Measurements from ENCODE around the gene LMBR1L. TPM values are rescaled to one million over a fixed set of nuclear protein-coding genes. Genes with fewer than 3 reads are reported as not detected.

LMBR1L gene
- total and polyA plus RNA-seq, 2 of the 13 experiments (the other 11 are each of a cell fraction or from before 2014, with no cell fraction given): 12.2 to 65.9 TPM

DNA sequence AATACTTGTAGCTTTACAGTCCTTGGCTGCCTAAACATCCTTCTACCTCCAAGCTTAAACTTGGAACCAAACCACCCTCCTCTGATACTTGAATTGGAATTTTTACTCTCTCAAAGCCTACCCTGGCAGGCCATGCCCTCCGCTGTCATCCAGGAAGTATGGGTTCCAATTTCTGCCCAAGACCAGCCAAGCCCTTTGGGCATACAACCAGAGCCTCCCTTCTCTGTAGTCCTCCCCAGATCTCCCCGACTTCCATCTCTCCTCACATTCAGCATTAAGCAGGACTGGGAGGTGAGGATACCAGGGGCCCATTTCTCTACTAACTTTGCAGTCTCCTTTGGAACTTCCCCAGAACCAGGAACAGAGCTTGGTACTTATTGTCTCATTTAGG, 15.7 kb downstream of the LMBR1L start:
- no peak overlapping the region for H3K4me3 ChIP-seq (replicated peaks in 1 of 3; ENCODE audit: insufficient read depth in 1 of 3, low read depth in 2 of 3, low read length in 3 of 3)
- intact Hi-C loops (cut with micrococcal nuclease; ENCODE audit: unreplicated experiment) (no loop called here), in situ Hi-C loops (cut with HindIII; ENCODE audit: extremely low pct_ligation_motif_present, low pct_unique_long_range_greater_than_20kb) (no loop called here)
- no peaks in the 10 kb centered on the region for H3K9me3 ChIP-seq (ENCODE audit: low read length)
- 50% methylated on average over 2 of the region's 2 CpGs for WGBS (ENCODE audit: low lambda C conversion rate)
- BruUV-seq (replicated peaks): no TSS peak
- H3K27ac ChIP-seq (ENCODE audit: extremely low read length, insufficient read depth, low read length): no peak overlapping the region
- no peak for DNase-seq (ENCODE audit: low spot score)
- H3K9ac ChIP-seq (ENCODE audit: insufficient read depth, low read depth, low read length): no peak overlapping the region
- H3K4me1 ChIP-seq (ENCODE audit: insufficient read depth, low read length): peaks cover 35% of the 10 kb centered on the region
- H3K36me3 ChIP-seq (replicated peaks in 1 of 2; ENCODE audit: control insufficient read depth in 1 of 2, insufficient read depth in 2 of 2, low read length in 2 of 2): peaks cover 0 to 9% of the 10 kb centered on the region in 2 experiments; a peak in 1 of 5 replicates
- no peak overlapping the region for H3K4me2 ChIP-seq (ENCODE audit: low read depth, low read length)
- no peaks in the 10 kb centered on the region for H3K79me2 ChIP-seq (ENCODE audit: insufficient read depth, low read length)
- H3K27me3 ChIP-seq (ENCODE audit: control insufficient read depth in 1 of 2, insufficient read depth in 2 of 2, low read length in 2 of 2): peaks cover 9 to 50% of the 10 kb centered on the region in 2 experiments; a peak in 4 of 5 replicates
- TF ChIP-seq ZNF430 (CRISPR knock-in tag; IDR thresholded peaks at IDR 0.05): no peak
- TF ChIP-seq KDM2A (CRISPR knock-in tag; IDR thresholded peaks at IDR 0.05; ENCODE audit: borderline replicate concordance, low read depth): 0 out of 2 replicates have a peak, but pooled peaks have one; percentile 8
- no peak for TF ChIP-seq ZSCAN12 (CRISPR knock-in tag; IDR thresholded peaks at IDR 0.05)
- H2AFZ ChIP-seq (ENCODE audit: low read length): no peak overlapping the region
- no peak for ATAC-seq
- ChIA-PET CTCF (ENCODE audit: low intra/inter-chr PET ratio, low total read pairs) (no interaction called here), POLR2A (interaction anchor here (1.3 kb wide), 1 partner anchor 14 kb away, joined by 4 read pairs; no protein-coding TSS in a partner anchor)
- no peak for FAIRE-seq
- peaks cover 5% of the 10 kb centered on the region; the same call in 1 of the 2 replicates for H4K20me1 ChIP-seq (ENCODE audit: insufficient read depth, low read length)

- POLR2A ChIA-PET: interaction anchor here (1.3 to 1.4 kb wide), 2 partner anchors 14 to 17 kb away, joined by 4 read pairs; no protein-coding TSS in a partner anchor
- no peak for FAIRE-seq
- in situ Hi-C loops (cut with HindIII; ENCODE audit: extremely low pct_ligation_motif_present, low pct_unique_long_range_greater_than_20kb): no loop called here
Observed at GRCh38 chr12:49094160-49094974, 16.3 kb downstream of the LMBR1L start, which contains the start of gene DHH. Gene DHH, minus strand, starts transcription at chr12:49094801. Its CDS starts 289 bp downstream, at chr12:49094512.

More at GRCh38 chr12:49094160-49094974, 16.3 kb downstream of the LMBR1L start, which contains the start of gene DHH:
- WGBS (ENCODE audit: low lambda C conversion rate): 20% methylated on average over 4 of the region's 49 CpGs
- Histone ChIP-seq H3K36me3 (replicated peaks in 1 of 2; ENCODE audit: control insufficient read depth in 1 of 2, insufficient read depth in 2 of 2, low read length in 2 of 2) (peaks cover 0 to 6% of the 10 kb centered on the region in 2 experiments; a peak in 1 of 5 replicates), H3K4me1 (ENCODE audit: insufficient read depth, low read length) (peaks cover 40% of the 10 kb centered on the region), H3K4me3 (replicated peaks in 1 of 3; ENCODE audit: insufficient read depth in 1 of 3, low read depth in 2 of 3, low read length in 3 of 3) (peak within 1 kb of the TSS in 1 of 3 experiments; percentile 3; a peak in 1 of 6 replicates), H4K20me1 (ENCODE audit: insufficient read depth, low read length) (peaks cover 5% of the 10 kb centered on the region; the same call in 1 of the 2 replicates), H3K27ac (ENCODE audit: extremely low read length, insufficient read depth, low read length) (no peak within 1 kb of the TSS), H3K4me2 (ENCODE audit: low read depth, low read length) (peak within 1 kb of the TSS; percentile 46; the same call in 1 of the 2 replicates), H3K79me2 (ENCODE audit: insufficient read depth, low read length) (no peaks in the 10 kb centered on the region), H3K9ac (ENCODE audit: insufficient read depth, low read depth, low read length) (no peak within 1 kb of the TSS), H3K9me3 (ENCODE audit: low read length) (no peaks in the 10 kb centered on the region), H2AFZ (ENCODE audit: low read length) (no peak within 1 kb of the TSS), H3K27me3 (ENCODE audit: control insufficient read depth in 1 of 2, insufficient read depth in 2 of 2, low read length in 2 of 2) (peaks cover 11 to 56% of the 10 kb centered on the region in 2 experiments; a peak in 4 of 5 replicates)
- CTCF ChIA-PET (ENCODE audit: low intra/inter-chr PET ratio, low total read pairs): no interaction called here
- no TSS peak for BruUV-seq (replicated peaks)
- DNase-seq (ENCODE audit: low spot score) (no peak), ATAC-seq (peak; percentile 4; the same call in 2 of the 3 replicates)
- intact Hi-C loops (cut with micrococcal nuclease; ENCODE audit: unreplicated experiment): no loop called here
- TF ChIP-seq TCF7 (IDR thresholded peaks at IDR 0.05; ENCODE audit: low read depth) (no peak), ZMAT3 (CRISPR knock-in tag; conservative IDR thresholded peaks at IDR 0.05) (no peak), HNRNPL (IDR thresholded peaks at IDR 0.05; ENCODE audit: low read depth, low read length) (peak; percentile 66; the same call in 1 of the 2 replicates), AGO2 (optimal IDR thresholded peaks at IDR 0.05; ENCODE audit: low read depth, low read length) (peak; percentile 14)
- TF ChIP-seq, protein P1, sequence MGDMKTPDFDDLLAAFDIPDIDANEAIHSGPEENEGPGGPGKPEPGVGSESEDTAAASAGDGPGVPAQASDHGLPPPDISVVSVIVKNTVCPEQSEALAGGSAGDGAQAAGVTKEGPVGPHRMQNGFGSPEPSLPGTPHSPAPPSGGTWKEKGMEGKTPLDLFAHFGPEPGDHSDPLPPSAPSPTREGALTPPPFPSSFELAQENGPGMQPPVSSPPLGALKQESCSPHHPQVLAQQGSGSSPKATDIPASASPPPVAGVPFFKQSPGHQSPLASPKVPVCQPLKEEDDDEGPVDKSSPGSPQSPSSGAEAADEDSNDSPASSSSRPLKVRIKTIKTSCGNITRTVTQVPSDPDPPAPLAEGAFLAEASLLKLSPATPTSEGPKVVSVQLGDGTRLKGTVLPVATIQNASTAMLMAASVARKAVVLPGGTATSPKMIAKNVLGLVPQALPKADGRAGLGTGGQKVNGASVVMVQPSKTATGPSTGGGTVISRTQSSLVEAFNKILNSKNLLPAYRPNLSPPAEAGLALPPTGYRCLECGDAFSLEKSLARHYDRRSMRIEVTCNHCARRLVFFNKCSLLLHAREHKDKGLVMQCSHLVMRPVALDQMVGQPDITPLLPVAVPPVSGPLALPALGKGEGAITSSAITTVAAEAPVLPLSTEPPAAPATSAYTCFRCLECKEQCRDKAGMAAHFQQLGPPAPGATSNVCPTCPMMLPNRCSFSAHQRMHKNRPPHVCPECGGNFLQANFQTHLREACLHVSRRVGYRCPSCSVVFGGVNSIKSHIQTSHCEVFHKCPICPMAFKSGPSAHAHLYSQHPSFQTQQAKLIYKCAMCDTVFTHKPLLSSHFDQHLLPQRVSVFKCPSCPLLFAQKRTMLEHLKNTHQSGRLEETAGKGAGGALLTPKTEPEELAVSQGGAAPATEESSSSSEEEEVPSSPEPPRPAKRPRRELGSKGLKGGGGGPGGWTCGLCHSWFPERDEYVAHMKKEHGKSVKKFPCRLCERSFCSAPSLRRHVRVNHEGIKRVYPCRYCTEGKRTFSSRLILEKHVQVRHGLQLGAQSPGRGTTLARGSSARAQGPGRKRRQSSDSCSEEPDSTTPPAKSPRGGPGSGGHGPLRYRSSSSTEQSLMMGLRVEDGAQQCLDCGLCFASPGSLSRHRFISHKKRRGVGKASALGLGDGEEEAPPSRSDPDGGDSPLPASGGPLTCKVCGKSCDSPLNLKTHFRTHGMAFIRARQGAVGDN (CRISPR knock-in tag; IDR thresholded peaks at IDR 0.05): peak; percentile 26; the same call in 1 of the 2 replicates
